ENCODE measurements around the gene OGDHL. TPM values are rescaled to one million over a fixed set of nuclear protein-coding genes. Genes with fewer than 3 reads are reported as not detected.
"Not testable (repeated sequence)": the region's sequence is repeated elsewhere in the genome, so short reads cannot be mapped to it uniquely, and the experiment has no call there.

OGDHL gene
- total and polyA plus RNA-seq, 9 of the 15 experiments (the other 6 are each of a cell fraction or from before 2014, with no cell fraction given), result 0.01 to 1.8 (median 0.91) TPM

- TF ChIP-seq CHD1 (IDR thresholded peaks at IDR 0.05; ENCODE audit: low read length) (no peak), IFI16 (CRISPR knock-in tag; IDR thresholded peaks at IDR 0.05) (no peak), CTCF (IDR thresholded peaks at IDR 0.05 in 2 of 3, conservative IDR thresholded peaks at IDR 0.05 in 1 of 3; ENCODE audit: insufficient read depth in 2 of 3, low read depth in 1 of 3, low read length in 3 of 3) (no peak), CBX5 (IDR thresholded peaks at IDR 0.05; ENCODE audit: borderline replicate concordance, low read depth) (no peak)
Observed at GRCh38 chr10:49776851-49777250, 14.7 kb upstream of the OGDHL start (continued).

- ATAC-seq (no peak), FAIRE-seq (no peak), DNase-seq (ENCODE audit: extremely low read depth in 1 of 4, low spot score in 3 of 4) (no peak)
- H2AFZ ChIP-seq (ENCODE audit: low read depth, low read length), result no peak overlapping the region
- in situ Hi-C loops (cut with MboI) (no loop called here), intact Hi-C loops (cut with micrococcal nuclease) (no loop called here)
- no peaks in the 10 kb centered on the region for H3K36me3 ChIP-seq (ENCODE audit: control insufficient read depth, insufficient read depth, low read length)
- H3K4me2 ChIP-seq (ENCODE audit: insufficient read depth, low read length), result no peak overlapping the region
- POLR2A ChIA-PET, result no interaction called here
- no peak overlapping the region for H3K9ac ChIP-seq (ENCODE audit: insufficient read depth in 1 of 2, low read depth in 2 of 2, low read length in 2 of 2)
- no peak for TF ChIP-seq GABPA (tag; conservative IDR thresholded peaks at IDR 0.05; ENCODE audit: low read depth)
- TF ChIP-seq EZH2 (IDR thresholded peaks at IDR 0.05; ENCODE audit: borderline replicate concordance, low read depth, low read length), result no peak
- TF ChIP-seq BRF2 (IDR thresholded peaks at IDR 0.05; ENCODE audit: borderline replicate concordance, insufficient read depth, insufficient read length), result no peak
- no peak for TF ChIP-seq PRPF4 (IDR thresholded peaks at IDR 0.05; ENCODE audit: insufficient read depth, low read depth, low read length, poor library complexity, severe bottlenecking)
- TF ChIP-seq ZNF583 (CRISPR knock-in tag; IDR thresholded peaks at IDR 0.05), result no peak
- TF ChIP-seq HSF4 (CRISPR knock-in tag; IDR thresholded peaks at IDR 0.05; ENCODE audit: borderline replicate concordance), result no peak
- no peak for TF ChIP-seq CHD4 (IDR thresholded peaks at IDR 0.05; ENCODE audit: insufficient read depth, insufficient replicate concordance, low read depth, low read length, poor library complexity, severe bottlenecking)
- H3K27ac ChIP-seq (ENCODE audit: extremely low read depth, low read depth, low read length), result no peak overlapping the region
- H3K4me1 ChIP-seq (replicated peaks in 1 of 2; ENCODE audit: control insufficient read depth in 2 of 2, insufficient read depth in 2 of 2, low read length in 2 of 2), result no peaks in the 10 kb centered on the region
- no peaks in the 10 kb centered on the region for H3K79me2 ChIP-seq (ENCODE audit: control insufficient read depth, insufficient read depth, low read length)
- CTCF ChIA-PET (ENCODE audit: low intra/inter-chr PET ratio), result no interaction called here
- no peak overlapping the region for H3K4me3 ChIP-seq
- no peaks in the 10 kb centered on the region for H4K20me1 ChIP-seq (replicated peaks; ENCODE audit: control insufficient read depth, insufficient read depth, low read length)
- BruUV-seq (replicated peaks), result no TSS peak
- 0% methylated on average over 2 of the region's 2 CpGs for WGBS (ENCODE audit: insufficient coverage, low coverage, missing lambda C conversion rate)
- H3K9me3 ChIP-seq (replicated peaks; ENCODE audit: control insufficient read depth, insufficient read depth, low read depth, low read length), result no peaks in the 10 kb centered on the region
- H3K9me1 ChIP-seq (ENCODE audit: control insufficient read depth, insufficient read depth, low read length), result no peaks in the 10 kb centered on the region
- H3K27me3 ChIP-seq (ENCODE audit: control insufficient read depth in 2 of 2, insufficient read depth in 2 of 2, low read length in 2 of 2), result peaks cover 10 to 11% of the 10 kb centered on the region in 2 experiments
Observed at GRCh38 chr10:49775014-49775413, 12.9 kb upstream of the OGDHL start.

- H3K4me2 ChIP-seq (ENCODE audit: insufficient read depth, low read length); CTCF ChIA-PET (ENCODE audit: low intra/inter-chr PET ratio); H4K20me1 ChIP-seq (replicated peaks; ENCODE audit: control insufficient read depth, insufficient read depth, low read length); DNase-seq (ENCODE audit: extremely low read depth in 1 of 4, low spot score in 3 of 4); H3K27ac ChIP-seq (ENCODE audit: extremely low read depth, low read depth, low read length); H3K9me3 ChIP-seq (replicated peaks; ENCODE audit: control insufficient read depth, insufficient read depth, low read depth, low read length); H3K9me1 ChIP-seq (ENCODE audit: control insufficient read depth, insufficient read depth, low read length); ATAC-seq; H3K36me3 ChIP-seq (ENCODE audit: control insufficient read depth, insufficient read depth, low read length); H3K4me3 ChIP-seq; H3K79me2 ChIP-seq (ENCODE audit: control insufficient read depth, insufficient read depth, low read length); H2AFZ ChIP-seq (ENCODE audit: low read depth, low read length); BruUV-seq (replicated peaks); H3K4me1 ChIP-seq (replicated peaks in 1 of 2; ENCODE audit: control insufficient read depth in 2 of 2, insufficient read depth in 2 of 2, low read length in 2 of 2); FAIRE-seq; POLR2A ChIA-PET; intact Hi-C loops (cut with micrococcal nuclease); H3K9ac ChIP-seq (ENCODE audit: insufficient read depth in 1 of 2, low read depth in 2 of 2, low read length in 2 of 2); in situ Hi-C loops (cut with MboI): not testable (repeated sequence)
- under 1% methylated on average over 5 of the region's 5 CpGs for WGBS (ENCODE audit: insufficient coverage, low coverage, missing lambda C conversion rate)
- H3K27me3 ChIP-seq (ENCODE audit: control insufficient read depth in 2 of 2, insufficient read depth in 2 of 2, low read length in 2 of 2), result peaks cover 22 to 28% of the 10 kb centered on the region in 2 experiments
Observed at GRCh38 chr10:49772944-49773343, 10.8 kb upstream of the OGDHL start.

Data from K562 (cell line).